Measurements from ENCODE around the gene TP73.

DNA sequence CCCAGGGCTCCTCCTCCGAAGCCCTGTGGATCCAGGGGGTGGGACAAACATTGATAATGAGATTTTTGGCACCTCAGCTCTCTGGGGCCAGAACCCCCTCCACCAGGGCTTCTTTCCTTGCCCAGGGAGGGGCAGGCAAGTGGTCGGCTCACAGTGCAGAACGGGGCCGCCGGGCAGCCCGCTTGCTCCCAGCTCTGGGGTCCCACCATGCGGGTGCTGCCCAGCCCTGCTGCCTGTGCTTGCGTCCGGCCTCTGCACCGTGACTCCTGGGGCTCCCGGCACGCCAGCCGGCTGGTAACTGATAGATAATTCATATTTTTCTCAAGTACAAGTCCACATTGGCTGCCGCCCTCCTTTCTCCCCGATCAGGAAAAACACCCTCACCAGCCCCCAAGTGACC lies 57.9 kb downstream of the TP73 start:
- no peak for TF ChIP-seq POLR2A (IDR thresholded peaks at IDR 0.05)
- TF ChIP-seq, protein P1, sequence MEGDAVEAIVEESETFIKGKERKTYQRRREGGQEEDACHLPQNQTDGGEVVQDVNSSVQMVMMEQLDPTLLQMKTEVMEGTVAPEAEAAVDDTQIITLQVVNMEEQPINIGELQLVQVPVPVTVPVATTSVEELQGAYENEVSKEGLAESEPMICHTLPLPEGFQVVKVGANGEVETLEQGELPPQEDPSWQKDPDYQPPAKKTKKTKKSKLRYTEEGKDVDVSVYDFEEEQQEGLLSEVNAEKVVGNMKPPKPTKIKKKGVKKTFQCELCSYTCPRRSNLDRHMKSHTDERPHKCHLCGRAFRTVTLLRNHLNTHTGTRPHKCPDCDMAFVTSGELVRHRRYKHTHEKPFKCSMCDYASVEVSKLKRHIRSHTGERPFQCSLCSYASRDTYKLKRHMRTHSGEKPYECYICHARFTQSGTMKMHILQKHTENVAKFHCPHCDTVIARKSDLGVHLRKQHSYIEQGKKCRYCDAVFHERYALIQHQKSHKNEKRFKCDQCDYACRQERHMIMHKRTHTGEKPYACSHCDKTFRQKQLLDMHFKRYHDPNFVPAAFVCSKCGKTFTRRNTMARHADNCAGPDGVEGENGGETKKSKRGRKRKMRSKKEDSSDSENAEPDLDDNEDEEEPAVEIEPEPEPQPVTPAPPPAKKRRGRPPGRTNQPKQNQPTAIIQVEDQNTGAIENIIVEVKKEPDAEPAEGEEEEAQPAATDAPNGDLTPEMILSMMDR (IDR thresholded peaks at IDR 0.05): no peak
- no peak for TF ChIP-seq POLR2AphosphoS5 (IDR thresholded peaks at IDR 0.05)
